GM19099 (cell line): ENCODE data around the gene DDA1.

Experiments used
- POLR2A ChIP-seq: IDR thresholded peaks from 3 replicates; pipeline ENCODE4 v1.6.1; 2011; ENCODE audit warnings: low read depth; ENCODE audit not compliant: insufficient read length; ENCODE audit errors: extremely low read depth

The DDA1 gene

DNA sequence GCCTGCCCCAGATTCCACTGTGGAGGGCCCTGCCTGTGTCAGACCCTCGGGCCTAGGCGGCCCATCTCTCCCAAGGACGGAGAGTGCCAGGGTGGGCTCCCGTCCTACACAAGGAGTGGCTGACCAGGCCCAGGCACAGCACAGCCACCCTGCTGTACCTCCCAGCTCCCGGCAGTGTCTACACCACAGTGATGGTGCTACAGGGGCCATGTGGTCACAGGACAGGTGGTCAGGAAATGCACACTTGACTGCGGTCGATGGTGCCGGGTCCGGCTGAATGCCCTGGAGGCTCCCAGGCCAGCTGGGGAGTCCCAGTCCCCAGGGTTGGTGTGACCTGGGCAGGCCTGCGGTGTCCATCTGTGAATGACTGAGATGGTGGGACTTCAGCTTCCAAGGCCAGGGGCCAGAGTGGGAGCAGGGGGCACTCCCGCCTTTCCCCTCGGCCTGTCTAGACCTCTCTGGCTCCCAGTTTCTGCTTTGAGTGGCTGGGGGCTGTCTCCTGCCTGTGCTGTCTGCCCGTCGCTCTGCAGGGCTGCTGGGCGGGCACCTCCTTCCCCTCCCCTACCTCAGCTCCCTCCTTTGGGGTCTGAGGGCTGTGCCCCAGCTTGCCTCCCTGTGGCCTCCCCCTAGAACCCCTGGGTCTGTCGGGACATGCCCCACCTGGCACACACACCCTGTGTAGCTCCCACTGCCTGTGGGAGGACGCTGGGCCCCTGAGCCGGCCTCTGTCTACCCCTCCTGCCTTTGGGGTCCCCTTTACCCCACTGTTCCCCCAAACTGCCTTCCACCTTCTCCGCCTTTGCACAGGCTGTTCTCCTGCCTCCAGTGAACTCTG, 12.5 kb downstream of the DDA1 start:
- TF ChIP-seq POLR2A, result no peak

DNA sequence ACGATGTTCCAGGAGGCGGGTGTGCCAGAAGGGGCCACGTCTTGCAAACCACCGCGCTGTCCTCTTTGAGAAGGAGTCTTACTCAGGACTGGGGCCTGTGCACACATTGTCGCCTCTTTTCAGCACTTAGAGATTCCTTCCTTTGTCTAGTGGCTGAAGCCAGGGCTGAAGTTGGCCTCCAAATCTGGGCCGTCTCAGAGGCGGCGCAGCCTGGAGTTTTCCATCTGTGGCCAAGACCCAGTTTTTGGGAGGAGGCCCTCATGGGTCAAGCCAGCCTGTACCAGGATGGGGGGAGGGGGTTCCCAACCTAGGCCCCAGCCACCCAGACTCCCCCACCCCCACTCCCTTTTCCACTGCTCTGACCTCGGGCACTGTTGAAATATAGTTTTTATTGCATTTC, 13.5 kb downstream of the DDA1 start:
- TF ChIP-seq POLR2A, result no peak

DNA sequence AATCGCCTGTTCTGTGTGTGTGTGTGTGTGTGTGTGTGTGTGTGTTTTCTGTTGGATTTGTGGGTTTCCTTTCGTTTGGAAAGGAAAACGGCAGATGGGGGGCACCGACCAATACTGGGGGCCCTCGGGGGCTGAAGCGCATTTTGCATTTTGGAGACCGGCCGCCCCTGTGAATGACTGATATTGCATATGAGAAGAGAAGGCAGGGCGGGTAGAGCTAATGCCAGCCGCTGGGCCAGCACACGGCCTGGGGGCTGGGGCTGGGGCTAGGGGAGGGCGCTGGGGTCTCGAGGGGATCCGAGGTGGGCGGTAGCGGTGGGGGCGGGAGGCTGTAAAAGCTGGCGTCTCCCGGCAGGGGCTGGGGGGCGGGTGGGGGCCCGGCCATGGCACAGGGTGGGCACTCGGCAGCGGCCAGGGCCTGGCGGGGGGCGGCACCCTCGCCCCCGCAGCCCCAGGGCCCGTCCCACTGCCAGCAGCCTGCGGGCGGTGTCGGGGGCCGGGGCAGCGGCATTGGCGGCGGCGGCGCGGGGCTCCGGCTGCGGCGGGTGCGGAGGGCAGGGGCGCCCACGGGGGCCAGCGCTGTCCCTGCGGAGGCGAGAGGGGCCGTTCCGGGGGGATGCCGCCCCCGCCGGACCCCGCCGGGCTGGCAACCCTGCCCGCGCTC, 14.1 kb downstream of the DDA1 start:
- no peak for TF ChIP-seq POLR2A

DNA sequence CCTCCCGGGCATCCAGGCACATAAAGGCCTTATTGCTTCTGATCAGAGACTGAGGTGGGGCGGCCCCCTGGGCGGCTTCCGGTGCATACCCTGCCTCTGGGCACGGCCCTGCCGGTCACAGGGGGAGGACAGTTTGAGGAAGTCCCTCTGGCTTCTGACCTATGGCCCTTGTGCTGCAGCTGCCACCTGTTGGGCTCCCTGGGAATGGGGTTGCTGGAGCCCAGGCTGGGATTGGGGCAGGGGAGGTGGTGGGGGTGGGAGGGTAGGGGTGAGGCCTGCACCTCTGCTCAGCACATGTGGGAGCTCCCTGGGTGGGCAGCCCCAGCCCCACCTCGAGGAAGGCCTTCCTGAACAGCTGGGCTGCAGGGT, 14.6 kb downstream of the DDA1 start:
- no peak for TF ChIP-seq POLR2A

- TF ChIP-seq POLR2A, result no peak
Measured at GRCh38 chr19:17324357-17325114, 15.2 kb downstream of the DDA1 start.

DNA sequence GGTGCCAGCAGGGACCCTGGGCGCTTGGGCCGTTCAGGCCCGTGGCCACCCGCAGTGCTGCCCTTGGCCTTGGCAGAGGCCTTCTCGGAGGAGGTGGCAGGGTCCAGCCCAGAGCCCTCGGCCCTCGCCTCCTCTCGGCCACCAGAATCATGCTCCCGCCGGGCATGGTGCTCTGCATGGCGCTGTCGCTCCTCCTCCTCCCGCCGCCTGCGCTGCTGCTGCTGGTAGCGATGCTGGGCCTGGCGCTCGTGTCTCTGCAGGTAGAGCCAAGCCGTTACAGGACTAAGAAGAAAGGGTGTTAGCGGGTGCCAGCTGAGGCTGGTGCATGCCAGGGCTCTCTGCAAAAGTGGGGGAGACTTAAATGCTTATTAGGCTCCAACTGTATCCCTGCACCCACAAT, 15.8 kb downstream of the DDA1 start:
- no peak for TF ChIP-seq POLR2A

DNA sequence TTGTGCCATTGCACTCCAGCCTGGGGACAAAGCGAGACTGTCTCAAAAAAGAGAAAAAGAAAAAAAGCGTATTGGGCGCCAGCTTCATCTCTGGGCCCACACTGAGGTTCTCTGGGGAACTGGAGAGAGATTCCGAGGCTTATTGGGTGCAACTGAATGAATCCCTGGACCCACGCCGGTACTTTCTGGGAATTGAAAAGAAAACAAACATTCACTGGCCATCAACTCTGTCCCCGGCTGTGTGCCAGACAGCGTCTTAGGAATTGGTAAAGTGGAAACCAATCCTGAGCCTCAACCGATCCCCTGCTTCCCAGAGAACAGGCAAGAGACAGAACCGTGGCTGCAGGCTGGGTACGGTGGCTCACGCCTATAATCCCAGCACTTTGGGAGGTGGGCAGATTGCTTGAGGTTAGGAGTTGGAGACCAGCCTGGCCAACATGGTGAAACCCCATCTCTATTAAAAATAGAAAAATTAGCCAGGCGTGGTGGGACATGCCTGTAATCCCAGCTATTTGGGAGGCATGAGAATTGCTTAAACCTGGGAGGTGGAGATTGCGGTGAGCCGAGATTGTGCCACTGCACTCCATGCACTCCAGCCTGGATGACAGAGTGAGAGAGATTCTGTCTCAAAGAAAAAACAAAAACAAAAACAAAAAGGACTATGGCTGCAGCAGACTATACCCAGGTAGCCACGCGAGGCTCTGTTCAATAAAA, 16.7 kb downstream of the DDA1 start:
- no peak for TF ChIP-seq POLR2A

GRCh38 chr19:17326595-17326966, 17.2 kb downstream of the DDA1 start:
- TF ChIP-seq POLR2A, result no peak

DNA sequence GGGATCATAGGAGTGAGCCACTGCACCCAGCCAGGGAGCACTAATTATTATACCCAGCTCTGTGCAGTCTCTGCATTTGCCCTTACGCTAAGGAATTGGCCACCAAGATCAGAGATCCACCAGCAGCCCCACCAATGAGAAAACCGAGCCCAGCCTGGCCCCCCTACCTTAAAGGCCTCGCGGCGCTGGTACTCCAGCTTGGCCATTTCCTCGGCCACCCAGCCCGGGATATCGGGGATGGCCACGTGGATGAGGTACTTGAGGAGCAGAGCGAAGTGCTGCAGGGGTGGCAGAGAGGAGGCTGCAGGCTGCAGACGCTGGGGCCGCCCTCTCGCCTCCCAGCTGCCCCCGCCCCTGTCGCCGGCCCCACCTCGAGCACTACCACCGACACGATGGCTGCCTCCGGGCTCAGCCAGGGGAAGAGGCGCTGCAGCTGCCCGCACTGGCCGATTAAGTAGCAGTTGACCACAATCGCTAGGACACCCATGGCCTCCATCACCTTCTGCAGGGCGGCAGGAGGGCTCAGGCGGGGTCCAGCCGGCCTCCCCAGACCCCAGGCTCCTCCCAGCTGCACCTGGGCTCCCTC, 17.8 kb downstream of the DDA1 start:
- no peak for TF ChIP-seq POLR2A

DNA sequence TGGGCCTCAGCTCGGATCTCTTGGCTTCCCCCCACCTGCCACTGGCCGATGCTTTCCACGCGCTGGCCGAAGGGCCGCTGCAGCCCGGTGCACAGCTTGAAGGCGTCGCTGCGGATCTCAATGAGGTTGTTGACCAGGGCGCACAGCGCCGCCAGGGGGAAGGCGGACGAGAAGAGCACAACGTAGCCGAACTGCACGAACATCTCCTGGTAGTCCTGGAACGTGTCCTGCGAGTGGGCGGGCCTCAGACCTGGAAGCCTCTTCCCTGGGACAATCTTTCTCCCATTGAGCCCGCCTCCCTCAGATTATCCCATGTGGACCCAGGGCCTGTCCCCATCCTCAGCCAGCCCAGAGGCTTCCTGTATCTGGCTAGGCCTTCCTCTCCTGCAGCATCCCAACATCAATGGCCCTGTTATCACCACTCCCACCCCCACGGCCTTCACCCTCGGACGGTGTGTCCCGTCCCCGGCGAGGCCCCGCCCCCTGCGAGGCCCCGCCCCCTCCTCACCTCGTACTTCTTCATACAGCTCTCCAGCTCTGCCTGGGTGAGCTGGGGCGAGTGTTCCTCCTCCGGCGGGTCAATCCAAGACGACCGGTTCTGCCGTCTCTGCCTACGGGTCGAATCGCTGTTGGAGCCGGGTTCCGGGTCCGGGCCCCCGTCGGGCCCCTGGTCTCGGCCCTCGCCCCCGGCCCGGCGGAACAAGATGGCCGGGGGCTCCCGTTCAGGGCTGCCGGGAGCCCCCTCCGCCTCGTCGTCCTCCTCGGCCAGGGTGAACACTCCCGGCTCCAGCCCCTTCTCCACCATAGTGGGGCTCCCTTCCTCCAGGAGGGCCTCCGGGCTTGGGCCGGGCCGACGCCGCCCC, 18.5 kb downstream of the DDA1 start:
- TF ChIP-seq POLR2A, result no peak

DNA sequence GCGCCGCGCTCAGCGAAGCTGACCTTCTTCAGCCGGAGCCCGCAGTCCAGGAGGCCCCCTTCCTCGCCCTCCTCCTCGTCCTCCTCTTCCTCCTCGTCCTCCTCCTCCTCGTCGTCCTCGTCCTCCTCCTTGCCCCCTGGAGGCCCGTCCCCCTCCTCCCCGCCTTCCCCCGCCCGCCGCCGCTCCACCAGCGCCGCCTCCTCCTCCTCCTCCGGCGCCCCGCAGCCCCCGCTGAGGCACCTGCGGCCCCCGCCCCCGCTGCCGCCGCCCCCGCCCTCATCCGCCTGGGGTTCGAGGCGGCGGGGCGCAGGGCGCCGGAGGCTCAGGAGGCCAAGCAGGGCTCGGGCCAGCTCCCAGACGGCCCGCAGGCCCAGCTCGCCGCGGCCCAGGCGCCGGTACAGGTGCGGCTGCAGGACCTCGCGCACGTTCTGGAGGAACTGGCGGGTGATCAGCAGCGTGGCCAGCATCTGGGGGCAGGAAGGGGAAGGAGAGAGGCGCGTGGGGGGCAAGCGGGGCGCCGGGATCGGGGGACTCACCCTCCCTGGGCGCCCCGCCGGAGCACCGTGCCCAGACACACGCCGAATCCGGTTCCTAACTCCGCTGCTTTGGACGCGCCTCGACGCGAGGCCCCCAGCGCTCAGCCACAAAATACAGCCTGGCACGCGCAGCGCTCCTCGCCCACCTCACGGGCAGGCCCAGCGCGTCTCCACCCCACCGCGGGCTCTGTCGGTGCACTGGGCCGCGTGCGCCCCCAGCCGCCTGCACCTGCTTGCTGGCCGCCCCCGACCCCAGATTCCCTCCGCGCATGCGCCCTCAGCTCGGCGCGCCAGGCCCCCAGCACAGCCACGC, 19.4 kb downstream of the DDA1 start:
- no peak for TF ChIP-seq POLR2A

- TF ChIP-seq POLR2A, result no peak
Measured at GRCh38 chr19:17329366-17330261, 20.3 kb downstream of the DDA1 start.
